GM12878 (cell line): ENCODE data around the gene CDC5L. TPM values are rescaled to one million over a fixed set of nuclear protein-coding genes. Genes with fewer than 3 reads are reported as not detected.

Source experiments
- ATAC-seq: fragments of 200-7000 bp; cut with Tn5 transposase; 3 replicates; pipeline ENCODE4 v1.9.1; 2020; ENCODE audit warnings: mild to moderate bottlenecking, moderate library complexity
- BruUV-seq: library from RNA; stranded (reverse); fragments of 400-500 nt; replicated peaks from 2 replicates; lab custom pipeline; 2021; lab: Mats Ljungman, UMichigan
- CTCF ChIA-PET: fragments of 300-600 bp; sonication (Branson Sonifier 250); formaldehyde crosslinking; extraction: SDS; loops from one replicate; lab custom pipeline; 2021; ENCODE audit warnings: inconsistent platforms; lab: Yijun Ruan, JAX
- POLR2A ChIA-PET: fragments of 350-600 bp; formaldehyde crosslinking; extraction: SDS; loops from one replicate; lab custom pipeline; 2021; ENCODE audit warnings: inconsistent platforms; lab: Charles Lee
- RAD21 ChIA-PET: fragments of 300-600 bp; sonication (Branson Sonifier 250); formaldehyde crosslinking; loops from one replicate; lab custom pipeline; 2023; ENCODE audit warnings: antibody characterized with exemption; ENCODE audit not compliant: unreplicated experiment; lab: Charles Lee
- SMC1A ChIA-PET: fragments of 300-600 bp; sonication (Branson Sonifier 250); formaldehyde crosslinking; loops from one replicate; lab custom pipeline; 2023; ENCODE audit not compliant: unreplicated experiment, uncharacterized antibody; lab: Charles Lee
- DNase-seq: peaks from one replicate; pipeline ENCODE4 v3.0.0-alpha.2; 2011; ENCODE audit warnings: low read depth, low spot score
- FAIRE-seq: peaks from 3 replicates; lab custom pipeline; 2011; peaks lifted over from hg19 to GRCh38; lab: Jason Lieb, UNC
- H2AFZ ChIP-seq: 2 replicates; pipeline ENCODE4 v1.6.0; 2011; ENCODE audit warnings: low read depth, low read length, control low read depth; ENCODE audit not compliant: control insufficient read depth
- H3K27ac ChIP-seq: 2 replicates; pipeline ENCODE4 v1.5.1; 2011; ENCODE audit warnings: control low read depth; ENCODE audit not compliant: control insufficient read depth, insufficient read depth
- H3K27me3 ChIP-seq, 2 experiments: replicated peaks in 1 of 2; 2 replicates each; pipeline versions ENCODE4 v1.6.0 to v1.6.1; 2011; ENCODE audit warnings: low read length in 1 of 2; ENCODE audit not compliant: control insufficient read depth in 2 of 2, insufficient read depth in 2 of 2
- H3K36me3 ChIP-seq, 2 experiments: 2 replicates each; pipeline ENCODE4 v1.5.1; 2011; ENCODE audit warnings: low read length in 1 of 2; ENCODE audit not compliant: control insufficient read depth in 2 of 2, insufficient read depth in 2 of 2
- H3K4me1 ChIP-seq: 2 replicates; pipeline ENCODE4 v1.6.1; 2011; ENCODE audit warnings: mild to moderate bottlenecking, low read length, moderate library complexity, mixed read lengths; ENCODE audit not compliant: control insufficient read depth, insufficient read depth
- H3K4me2 ChIP-seq: 2 replicates; pipeline ENCODE4 v1.6.0; 2011; ENCODE audit warnings: control low read depth; ENCODE audit not compliant: control insufficient read depth, insufficient read depth
- H3K4me3 ChIP-seq: fragments of 200-600 bp; sonication (generic); 2 replicates; pipeline ENCODE4 v1.5.1; 2016
- H3K79me2 ChIP-seq: 2 replicates; pipeline ENCODE4 v1.6.0; 2011; ENCODE audit warnings: low read length; ENCODE audit not compliant: control insufficient read depth, insufficient read depth
- H3K9ac ChIP-seq: 2 replicates; pipeline ENCODE4 v1.8.0; 2011; ENCODE audit warnings: low read length, control low read depth, mixed read lengths; ENCODE audit not compliant: control insufficient read depth, insufficient read depth
- H3K9me3 ChIP-seq: replicated peaks from 3 replicates; pipeline ENCODE4 v1.5.1; 2011; ENCODE audit warnings: mild to moderate bottlenecking, low read length; ENCODE audit not compliant: control insufficient read depth, insufficient read depth
- H4K20me1 ChIP-seq: 2 replicates; pipeline ENCODE4 v1.6.0; 2011; ENCODE audit not compliant: control insufficient read depth, insufficient read depth
- EP300 ChIP-seq, 2 experiments: fragments of 150-350 bp in 1 of 2; IDR thresholded peaks; 2 replicates each; pipeline ENCODE4 v1.6.1; 2011 to 2012; ENCODE audit warnings: low read depth in 2 of 2, low read length in 2 of 2, borderline replicate concordance in 1 of 2, improper control_type of control experiment in 1 of 2, inconsistent platforms in 1 of 2; ENCODE audit not compliant: control insufficient read depth in 1 of 2
- FOXM1 ChIP-seq: IDR thresholded peaks from 2 replicates; pipeline ENCODE4 v1.6.1; 2012; ENCODE audit warnings: low read depth, mild to moderate bottlenecking, inconsistent platforms, low read length, moderate library complexity
- NRF1 ChIP-seq: conservative IDR thresholded peaks from 2 replicates; pipeline ENCODE4 v1.6.1; 2011; ENCODE audit warnings: mild to moderate bottlenecking, low read depth, low read length, improper control_type of control experiment
- PAX8 ChIP-seq: fragments of 450-650 bp; IDR thresholded peaks from 2 replicates; pipeline ENCODE4 v1.6.1; 2017; ENCODE audit warnings: mild to moderate bottlenecking, moderate library complexity
- PKNOX1 ChIP-seq: fragments of 450-650 bp; IDR thresholded peaks from 2 replicates; pipeline ENCODE4 v1.6.1; 2016; ENCODE audit warnings: mild to moderate bottlenecking
- RELB ChIP-seq: fragments of 450-650 bp; IDR thresholded peaks from 2 replicates; pipeline ENCODE4 v1.6.1; 2017; ENCODE audit warnings: low read depth, mild to moderate bottlenecking, moderate library complexity
- SREBF2 ChIP-seq: IDR thresholded peaks from 2 replicates; pipeline ENCODE4 v1.6.1; 2012; ENCODE audit warnings: mild to moderate bottlenecking, low read length
- ZBED1 ChIP-seq: IDR thresholded peaks from 2 replicates; pipeline ENCODE4 v1.6.1; 2016; ENCODE audit warnings: borderline replicate concordance
- WGBS: methylation state at CpG from one replicate; pipeline ENCODE4 v1.1.6; 2016; ENCODE audit warnings: low lambda C conversion rate; ENCODE audit not compliant: insufficient replicate concordance, insufficient coverage; ENCODE audit errors: missing lambda C conversion rate; 5-methylcytosine and 5-hydroxymethylcytosine counted together
- in situ Hi-C: fragments of 300-500 bp; cut with MboI; formaldehyde crosslinking; loops from 9 replicates; pipeline ENCODE4 v1.14.3; 2018; ENCODE audit warnings: mixed read lengths
- intact Hi-C: fragments of 100-400 bp; cut with micrococcal nuclease; formaldehyde crosslinking; loops from one replicate; pipeline ENCODE4 v1.14.2; 2022; ENCODE audit not compliant: unreplicated experiment
- polyA plus RNA-seq, 11 experiments: library from polyadenylated mRNA; depleted of rRNA in 4 of 11; unstranded in 6 of 11; stranded (reverse) in 5 of 11; fragments of >200 nt; fragmentation: Nextera tagmentation in 4 of 11; fragmentation: Illumina TruSeq in 1 of 11; extraction: Ambion mirVana in 4 of 11; extraction: Trizol in 1 of 11; gene quantifications; 1 replicate in 1 of 11; 2 replicates in 10 of 11; pipeline versions ENCODE4 v1.2.1 to v1.2.3, GENCODE V29; 2011 to 2016; ENCODE audit warnings: inconsistent platforms in 2 of 11, missing spikeins in 2 of 11, low read depth in 1 of 11
- total RNA-seq, 4 experiments: library from RNA; depleted of rRNA in 3 of 4; stranded (reverse); fragments of >200 nt in 3 of 4; fragmentation: Illumina TruSeq in 1 of 4; extraction: Trizol in 1 of 4; gene quantifications; 2 replicates each; pipeline versions ENCODE4 v1.2.1 to v1.2.3, GENCODE V29; 2013 to 2021

The CDC5L gene
- total and polyA plus RNA-seq, 10 of the 15 experiments (the other 5 are each of a cell fraction or from before 2014, with no cell fraction given): 13.2 to 29.4 (median 18.8) TPM

GRCh38 chr6:44407951-44408670 is 20.6 kb downstream of the CDC5L start:
- SMC1A ChIA-PET: interaction anchor here (0.6 to 1.3 kb wide), 4 partner anchors 13 to 28 kb away, joined by 3 to 4 read pairs (median 4); no protein-coding TSS in a partner anchor
- H3K4me2 ChIP-seq: no peak overlapping the region
- no peak overlapping the region for H3K4me3 ChIP-seq
- in situ Hi-C loops: no loop called here
- no peak for ATAC-seq
- CTCF ChIA-PET: interaction anchor here (0.6 to 1.5 kb wide), 5 partner anchors 9 to 23 kb away, joined by 3 read pairs; no protein-coding TSS in a partner anchor
- no peak overlapping the region for H3K9ac ChIP-seq
- H4K20me1 ChIP-seq: no peaks in the 10 kb centered on the region
- H3K27me3 ChIP-seq: no peaks in the 10 kb centered on the region
- RAD21 ChIA-PET: no interaction called here
- 97% methylated on average over 11 of the region's 11 CpGs for WGBS
- BruUV-seq: no TSS peak
- no peaks in the 10 kb centered on the region for H3K4me1 ChIP-seq
- TF ChIP-seq SREBF2 (no peak), ZBED1 (no peak), FOXM1 (no peak), PKNOX1 (no peak), EP300 (IDR thresholded peaks at IDR 0.05; ENCODE audit: borderline replicate concordance in 1 of 2, control insufficient read depth in 1 of 2, low read depth in 2 of 2, low read length in 2 of 2) (no peak), RELB (no peak), NRF1 (no peak), PAX8 (no peak)
- TF ChIP-seq, all 136 proteins: peak for 0
- intact Hi-C loops: no loop called here
- peaks cover 10 to 37% of the 10 kb centered on the region in 2 experiments for H3K36me3 ChIP-seq
- peaks cover 7% of the 10 kb centered on the region; the same call in 2 of the 3 replicates for H3K9me3 ChIP-seq
- DNase-seq: no peak
- H2AFZ ChIP-seq: no peak overlapping the region
- FAIRE-seq: no peak
- H3K27ac ChIP-seq: no peak overlapping the region
- POLR2A ChIA-PET: interaction anchor here (0.6 kb wide), 2 partner anchors 11 to 120 kb away, joined by 3 to 4 read pairs; no protein-coding TSS in a partner anchor
- peaks cover 2% of the 10 kb centered on the region; the same call in 1 of the 2 replicates for H3K79me2 ChIP-seq
